ENCODE data around the gene RBM28.

RBM28 gene

GRCh38 chr7:128257458-128257857 lies 86.2 kb downstream of the RBM28 start:
- DNase-seq, result no peak

- DNase-seq, result peak; percentile 21
Measured at GRCh38 chr7:128255271-128255670, 88.4 kb downstream of the RBM28 start.

GRCh38 chr7:128254470-128254869 lies 89.2 kb downstream of the RBM28 start:
- DNase-seq, result no peak

GRCh38 chr7:128253701-128254100 lies 90.0 kb downstream of the RBM28 start:
- no peak for DNase-seq

GRCh38 chr7:128251337-128251736 lies 92.4 kb downstream of the RBM28 start:
- DNase-seq, result no peak

Data from suppressor macrophage treated with lipopolysaccharide for 4 hours (primary cell).